LNCAP (cell line): ENCODE results near the gene IGF1R.

ENCODE experiments used
- CTCF ChIP-seq: fragments of 450-650 bp; IDR thresholded peaks from 2 replicates; pipeline ENCODE4 v1.5.1; 2017; ENCODE audit warnings: mild to moderate bottlenecking

The IGF1R gene

GRCh38 chr15:98840053-98840452 is 191.7 kb downstream of the IGF1R start:
- no peak for TF ChIP-seq CTCF

DNA sequence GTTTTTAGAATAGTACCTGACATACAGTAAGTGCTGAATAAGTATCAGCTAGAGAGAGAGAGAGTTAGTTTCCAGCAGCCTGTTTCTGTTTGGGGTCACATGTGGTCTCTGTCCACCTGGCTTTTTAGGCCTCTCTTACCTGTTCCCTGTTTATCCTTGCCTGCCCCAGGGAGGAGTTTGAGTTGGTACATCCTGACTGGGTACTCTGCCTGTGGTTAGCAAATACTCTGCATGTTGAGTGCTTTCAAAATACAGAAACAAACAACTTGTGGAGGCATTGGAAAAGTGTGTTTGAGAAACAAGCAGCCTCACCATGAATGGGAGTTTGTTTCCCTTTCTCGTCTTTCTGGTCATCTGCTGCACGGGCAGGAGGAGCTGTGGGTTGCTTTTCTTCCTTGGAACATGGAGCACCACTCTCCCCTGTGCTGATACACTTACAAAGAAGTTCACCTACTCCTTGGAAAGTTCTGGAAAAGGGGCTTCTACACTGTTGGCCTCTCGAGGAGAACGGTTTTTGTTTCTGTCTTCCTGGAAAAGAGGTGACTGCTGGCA is 193.2 kb downstream of the IGF1R start:
- TF ChIP-seq CTCF, result no peak

DNA sequence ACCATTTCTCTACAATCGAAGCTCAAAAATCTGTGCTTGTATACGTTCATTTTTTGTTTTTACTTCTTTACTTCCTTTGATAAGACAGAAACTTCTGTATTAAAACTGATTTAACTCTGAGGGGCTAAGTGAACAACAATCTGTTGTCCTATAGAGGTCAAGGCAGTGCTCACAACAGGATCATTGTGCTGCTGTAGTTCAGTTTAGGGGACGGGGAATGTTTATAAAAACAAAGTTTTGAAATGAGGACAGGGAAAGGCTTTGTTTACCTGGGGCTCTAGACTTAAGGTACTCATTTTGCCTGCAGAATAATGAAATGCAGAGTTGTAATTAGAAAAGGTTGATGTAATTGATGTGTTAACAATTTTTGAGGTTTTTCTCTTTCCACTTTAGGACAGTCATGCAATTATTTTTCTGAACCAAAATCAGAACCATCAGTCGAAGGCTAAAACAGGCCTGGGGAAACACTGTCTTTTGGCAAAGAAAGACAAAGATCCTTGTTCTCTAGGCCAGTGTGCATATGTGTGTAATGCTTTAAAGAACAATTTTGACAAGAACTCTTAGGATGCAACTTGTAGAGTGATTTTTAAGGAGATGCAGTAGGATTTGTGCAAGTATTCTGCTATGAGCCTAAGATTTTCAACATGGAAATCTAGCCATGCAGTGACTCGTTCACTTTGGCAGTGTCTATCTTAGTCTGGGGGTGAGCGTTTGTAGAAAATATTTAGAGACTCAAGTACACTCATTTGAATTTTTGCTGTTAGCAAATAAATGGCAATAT is 194.0 kb downstream of the IGF1R start:
- no peak for TF ChIP-seq CTCF

- TF ChIP-seq CTCF, result no peak
Observed at GRCh38 chr15:98842973-98843285, 194.6 kb downstream of the IGF1R start.

GRCh38 chr15:98843844-98844243 is 195.5 kb downstream of the IGF1R start:
- no peak for TF ChIP-seq CTCF

- no peak for TF ChIP-seq CTCF
Observed at GRCh38 chr15:98844261-98844660, 195.9 kb downstream of the IGF1R start.

DNA sequence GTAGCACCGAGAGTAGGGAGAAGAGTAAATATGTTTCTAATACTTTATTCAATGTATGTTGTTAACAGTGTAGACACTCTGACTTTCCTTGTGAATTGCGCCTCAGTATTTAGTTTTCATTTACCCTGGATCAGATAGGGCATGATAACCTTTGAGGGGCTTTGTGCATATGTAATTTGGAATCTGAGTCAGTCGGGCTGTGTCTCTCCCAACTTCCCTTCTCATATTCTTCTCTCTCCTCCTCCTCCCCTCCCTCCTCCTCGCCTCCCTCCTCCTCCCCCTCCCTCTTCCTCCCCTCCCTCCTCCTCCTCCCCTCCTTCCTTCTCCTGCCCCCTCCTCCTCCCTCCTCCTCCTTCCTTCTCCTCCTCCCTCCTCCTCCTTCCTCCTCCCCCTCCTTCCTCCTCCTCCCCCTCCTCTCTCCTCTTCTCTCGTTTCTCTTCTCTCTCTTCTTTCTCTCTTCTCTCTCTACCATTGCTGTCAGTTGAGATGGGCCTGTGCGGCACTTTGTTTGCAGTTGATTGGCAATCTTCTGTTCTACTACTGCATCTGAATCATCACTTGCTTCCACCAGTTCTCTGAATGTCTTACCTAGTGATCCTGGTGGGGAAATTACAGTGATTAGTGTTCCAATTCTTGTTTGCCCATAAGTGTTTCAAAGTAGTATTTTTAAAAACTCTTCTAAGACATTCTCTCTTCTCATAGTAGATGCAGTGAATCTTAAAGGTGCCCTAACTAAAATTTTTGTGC is 197.0 kb downstream of the IGF1R start:
- TF ChIP-seq CTCF, result no peak
